22Rv1 (cell line): ENCODE results near the gene SUSD6.

Experiments
- H3K27ac ChIP-seq: fragments of 450-650 bp; 2 replicates; pipeline ENCODE4 v1.5.1; 2017
- CTCF ChIP-seq: fragments of 450-650 bp; IDR thresholded peaks from 2 replicates; pipeline ENCODE4 v1.5.1; 2017; ENCODE audit warnings: mild to moderate bottlenecking
- ZFX ChIP-seq: fragments of 450-650 bp; IDR thresholded peaks from 2 replicates; pipeline ENCODE4 v1.6.1; 2017; ENCODE audit warnings: antibody characterized with exemption, borderline replicate concordance

The SUSD6 gene

DNA sequence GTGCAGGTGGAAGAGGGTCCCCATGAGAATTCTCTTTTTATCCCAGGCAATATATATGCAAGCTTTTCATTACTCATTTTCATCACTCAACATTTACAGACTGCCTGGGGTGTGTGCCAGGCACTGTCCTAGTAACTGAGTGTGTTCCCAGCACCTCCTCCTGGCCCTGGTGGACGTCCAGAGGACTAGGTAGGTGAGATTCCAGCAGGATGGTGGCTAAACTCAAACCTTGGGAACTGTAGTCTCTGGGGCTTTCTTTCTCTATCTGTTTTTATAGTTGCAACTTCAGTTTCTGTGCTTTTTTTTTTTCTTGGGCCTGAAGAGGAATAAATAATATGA lies 63.8 kb downstream of the SUSD6 start:
- no peak for TF ChIP-seq CTCF
- no peak for TF ChIP-seq ZFX
- no peak overlapping the region for H3K27ac ChIP-seq

- no peak overlapping the region for H3K27ac ChIP-seq
- no peak for TF ChIP-seq ZFX
Measured at GRCh38 chr14:69675877-69676416, 64.6 kb downstream of the SUSD6 start.

GRCh38 chr14:69676723-69677122 lies 65.3 kb downstream of the SUSD6 start:
- TF ChIP-seq ZFX (no peak), CTCF (no peak)
- no peak overlapping the region for H3K27ac ChIP-seq

GRCh38 chr14:69680297-69680696 lies 68.9 kb downstream of the SUSD6 start:
- H3K27ac ChIP-seq, result no peak overlapping the region
- no peak for TF ChIP-seq CTCF
- TF ChIP-seq ZFX, result no peak

DNA sequence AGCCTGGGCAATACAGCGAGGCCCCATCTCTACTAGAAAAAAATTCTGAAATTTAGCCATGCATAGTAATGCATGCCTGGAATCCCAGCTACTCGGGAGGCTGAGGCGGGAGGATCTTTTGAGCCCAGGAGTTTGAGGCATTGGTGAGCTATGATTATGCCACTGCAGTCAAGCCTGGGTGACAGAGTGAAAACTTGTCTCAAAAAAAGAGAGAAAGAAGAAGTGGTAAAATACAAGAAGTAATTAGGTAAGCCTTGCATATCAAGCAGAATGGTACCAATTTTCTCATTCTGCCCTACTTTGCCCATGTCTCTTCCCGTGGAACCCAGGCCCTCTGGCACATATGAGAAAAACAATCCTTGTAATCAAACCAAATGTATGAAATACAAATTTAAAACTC lies 70.7 kb downstream of the SUSD6 start:
- no peak for TF ChIP-seq ZFX
- TF ChIP-seq CTCF, result no peak
- H3K27ac ChIP-seq, result no peak overlapping the region

GRCh38 chr14:69682621-69683263 lies 71.3 kb downstream of the SUSD6 start:
- TF ChIP-seq ZFX (no peak), CTCF (no peak)
- H3K27ac ChIP-seq, result no peak overlapping the region

DNA sequence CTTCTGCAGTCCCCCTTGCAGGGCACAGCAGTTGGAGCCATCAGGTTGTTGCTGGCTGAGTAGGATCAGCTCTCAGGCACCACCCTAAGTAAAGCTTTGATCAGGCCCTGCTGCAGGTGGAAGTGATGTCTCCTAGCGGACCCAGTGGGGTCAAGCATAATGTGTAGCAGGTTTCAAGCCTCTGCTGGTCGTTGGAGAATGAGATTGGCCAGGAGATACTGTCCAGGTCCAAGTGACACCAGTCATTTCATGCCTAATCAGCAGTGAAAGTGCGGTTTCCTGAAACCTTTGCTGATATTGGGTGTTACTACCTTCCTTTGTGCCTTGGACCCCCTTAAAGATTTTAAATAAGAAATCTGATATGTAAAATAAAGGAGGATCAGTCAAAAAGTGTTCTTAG lies 72.6 kb downstream of the SUSD6 start:
- H3K27ac ChIP-seq, result no peak overlapping the region
- TF ChIP-seq CTCF, result no peak
- no peak for TF ChIP-seq ZFX
